ENCODE measurements around the gene PKN2. TPM values are rescaled to one million over a fixed set of nuclear protein-coding genes. Genes with fewer than 3 reads are reported as not detected.

The PKN2 gene
- total and polyA plus RNA-seq, 8 donors = 5.0 to 118 (median 24.1) TPM

GRCh38 chr1:88658419-88658818 is 25.7 kb upstream of the PKN2 start:
- 76 to 100% (median 82%) methylated on average over 3 of the region's 3 CpGs for WGBS, 5 donors
- TF ChIP-seq EP300 (IDR thresholded peaks at IDR 0.05) = no peak
- no peak for TF ChIP-seq POLR2A (IDR thresholded peaks at IDR 0.05)
- no peak for TF ChIP-seq POLR2AphosphoS5 (IDR thresholded peaks at IDR 0.05)
- TF ChIP-seq CTCF (IDR thresholded peaks at IDR 0.05) = no peak
- H3K9me3 ChIP-seq = no peaks in the 10 kb centered on the region
- no peak overlapping the region for H3K4me3 ChIP-seq
- H3K27me3 ChIP-seq = no peaks in the 10 kb centered on the region
- intact Hi-C loops (cut with DNase I; ENCODE audit: low total_unique reads) = no loop called here
- no peak for DNase-seq
- H3K27ac ChIP-seq = no peak overlapping the region
- H3K4me1 ChIP-seq = peaks cover 0 to 19% (median 7%) of the 10 kb centered on the region in 4 donors
- no peaks in the 10 kb centered on the region for H3K36me3 ChIP-seq

GRCh38 chr1:88659552-88659951 is 24.5 kb upstream of the PKN2 start:
- TF ChIP-seq POLR2A (IDR thresholded peaks at IDR 0.05) (no peak), CTCF (IDR thresholded peaks at IDR 0.05) (no peak)
- Histone ChIP-seq H3K9me3 (no peaks in the 10 kb centered on the region), H3K4me3 (no peak overlapping the region), H3K4me1 (peaks cover 0 to 19% (median 7%) of the 10 kb centered on the region in 4 donors), H3K36me3 (no peaks in the 10 kb centered on the region), H3K27ac (no peak overlapping the region), H3K27me3 (no peaks in the 10 kb centered on the region)
- intact Hi-C loops (cut with DNase I; ENCODE audit: low total_unique reads) = no loop called here
- DNase-seq = no peak

GRCh38 chr1:88661188-88661587 is 22.9 kb upstream of the PKN2 start:
- no peak overlapping the region for H3K27ac ChIP-seq
- DNase-seq = no peak
- intact Hi-C loops (cut with DNase I; ENCODE audit: low total_unique reads) = no loop called here
- H3K4me1 ChIP-seq = peaks cover 0 to 19% (median 7%) of the 10 kb centered on the region in 4 donors
- TF ChIP-seq POLR2AphosphoS5 (IDR thresholded peaks at IDR 0.05) (no peak), EP300 (IDR thresholded peaks at IDR 0.05) (no peak), CTCF (IDR thresholded peaks at IDR 0.05) (no peak), POLR2A (IDR thresholded peaks at IDR 0.05) (no peak)
- no peaks in the 10 kb centered on the region for H3K27me3 ChIP-seq
- no peaks in the 10 kb centered on the region for H3K36me3 ChIP-seq
- H3K4me3 ChIP-seq = no peak overlapping the region
- no peaks in the 10 kb centered on the region for H3K9me3 ChIP-seq
- 56 to 65% (median 62%) methylated on average over 4 of the region's 4 CpGs for WGBS, 5 donors

- Histone ChIP-seq H3K27ac (no peak overlapping the region), H3K9me3 (no peaks in the 10 kb centered on the region), H3K4me3 (no peak overlapping the region), H3K27me3 (no peaks in the 10 kb centered on the region), H3K4me1 (peaks cover 0 to 19% (median 7%) of the 10 kb centered on the region in 4 donors), H3K36me3 (no peaks in the 10 kb centered on the region)
- WGBS, 5 donors = 14 to 54% (median 24%) methylated on average over 2 of the region's 2 CpGs
- intact Hi-C loops (cut with DNase I; ENCODE audit: low total_unique reads) = no loop called here
- no peak for TF ChIP-seq EP300 (IDR thresholded peaks at IDR 0.05)
- no peak for TF ChIP-seq POLR2AphosphoS5 (IDR thresholded peaks at IDR 0.05)
- TF ChIP-seq POLR2A (IDR thresholded peaks at IDR 0.05) = no peak
- no peak for TF ChIP-seq CTCF (IDR thresholded peaks at IDR 0.05)
- no peak for DNase-seq
These were observed 21.9 kb upstream of the PKN2 start for GRCh38 chr1:88661951-88662699.
